Measurements from ENCODE around the gene PPP2R2C.

GRCh38 chr4:6391852-6392188 lies 80.6 kb downstream of the PPP2R2C start:
- TF ChIP-seq CTCF (IDR thresholded peaks at IDR 0.05), result no peak
- TF ChIP-seq POLR2A (IDR thresholded peaks at IDR 0.05), result no peak

Data from right lobe of liver (tissue), 4 donors.